ENCODE data around the gene ARRDC1. TPM values are rescaled to one million over a fixed set of nuclear protein-coding genes. Genes with fewer than 3 reads are reported as not detected.

ARRDC1 gene
- total and polyA plus RNA-seq, 4 experiments from 2014 or later, result 54.3 to 86.2 (median 70.8) TPM

- no peaks in the 10 kb centered on the region for H3K27me3 Mint-ChIP-seq
- POLR2A ChIA-PET (ENCODE audit: partially characterized antibody), result no interaction called here
- Histone ChIP-seq H3K36me3 (ENCODE audit: insufficient read depth, low read length) (peaks cover 14% of the 10 kb centered on the region), H3K9me3 (ENCODE audit: control insufficient read depth in 1 of 2, low read length in 2 of 2) (no peaks in the 10 kb centered on the region), H3K27me3 (ENCODE audit: insufficient read depth, low read length) (no peaks in the 10 kb centered on the region), H3K4me1 (ENCODE audit: insufficient read depth, low read length) (peaks cover 32% of the 10 kb centered on the region), H3K27ac (ENCODE audit: low read depth, low read length) (no peak overlapping the region), H3K4me3 (ENCODE audit: low read length in 2 of 2) (no peak overlapping the region)
- no peaks in the 10 kb centered on the region for H3K9me3 Mint-ChIP-seq
- intact Hi-C loops (cut with micrococcal nuclease), result no loop called here
- peak overlapping the region in 1 of 7 donors; percentile 56 for H3K27ac Mint-ChIP-seq
- H3K36me3 Mint-ChIP-seq, result peaks cover 0 to 13% of the 10 kb centered on the region in 2 donors
- no peak for DNase-seq
- H3K4me3 Mint-ChIP-seq, result no peak overlapping the region
- H3K4me1 Mint-ChIP-seq, result peaks cover 13 to 56% (median 24%) of the 10 kb centered on the region in 4 donors
- CTCF ChIA-PET (ENCODE audit: partially characterized antibody), result no interaction called here
Measured at GRCh38 chr9:137612741-137613142, 7.3 kb downstream of the ARRDC1 start.

- no peak for DNase-seq
- H3K4me3 Mint-ChIP-seq, result no peak overlapping the region
- peaks cover 13 to 56% (median 28%) of the 10 kb centered on the region in 4 donors for H3K4me1 Mint-ChIP-seq
Measured at GRCh38 chr9:137613259-137613658, 7.8 kb downstream of the ARRDC1 start.

GRCh38 chr9:137613738-137614523 lies 8.4 kb downstream of the ARRDC1 start:
- no peaks in the 10 kb centered on the region for H3K9me3 ChIP-seq (ENCODE audit: control insufficient read depth in 1 of 2, low read length in 2 of 2)
- no peak for DNase-seq
- H3K36me3 ChIP-seq (ENCODE audit: insufficient read depth, low read length), result peaks cover 14% of the 10 kb centered on the region
- no peaks in the 10 kb centered on the region for H3K27me3 ChIP-seq (ENCODE audit: insufficient read depth, low read length)
- peaks cover 13 to 50% (median 27%) of the 10 kb centered on the region in 4 donors for H3K4me1 Mint-ChIP-seq
- H3K9me3 Mint-ChIP-seq, result no peaks in the 10 kb centered on the region
- CTCF ChIA-PET (ENCODE audit: partially characterized antibody), result no interaction called here
- POLR2A ChIA-PET (ENCODE audit: partially characterized antibody), result no interaction called here
- H3K27ac ChIP-seq (ENCODE audit: low read depth, low read length), result no peak overlapping the region
- intact Hi-C loops (cut with micrococcal nuclease), result no loop called here
- H3K4me1 ChIP-seq (ENCODE audit: insufficient read depth, low read length), result peaks cover 36% of the 10 kb centered on the region
- peak overlapping the region in 1 of 7 donors; percentile 15 for H3K27ac Mint-ChIP-seq
- no peak overlapping the region for H3K4me3 ChIP-seq (ENCODE audit: low read length in 2 of 2)
- no peak overlapping the region for H3K4me3 Mint-ChIP-seq
- peaks cover 0 to 16% of the 10 kb centered on the region in 2 donors for H3K36me3 Mint-ChIP-seq
- H3K27me3 Mint-ChIP-seq, result no peaks in the 10 kb centered on the region

More at GRCh38 chr9:137613259-137613658, 7.8 kb downstream of the ARRDC1 start:
- peaks cover 0 to 16% of the 10 kb centered on the region in 2 donors for H3K36me3 Mint-ChIP-seq
- ChIA-PET CTCF (ENCODE audit: partially characterized antibody) (no interaction called here), POLR2A (ENCODE audit: partially characterized antibody) (no interaction called here)
- no peaks in the 10 kb centered on the region for H3K9me3 Mint-ChIP-seq
- Histone ChIP-seq H3K9me3 (ENCODE audit: control insufficient read depth in 1 of 2, low read length in 2 of 2) (no peaks in the 10 kb centered on the region), H3K27ac (ENCODE audit: low read depth, low read length) (no peak overlapping the region), H3K4me1 (ENCODE audit: insufficient read depth, low read length) (peaks cover 36% of the 10 kb centered on the region), H3K27me3 (ENCODE audit: insufficient read depth, low read length) (no peaks in the 10 kb centered on the region), H3K36me3 (ENCODE audit: insufficient read depth, low read length) (peaks cover 14% of the 10 kb centered on the region), H3K4me3 (ENCODE audit: low read length in 2 of 2) (no peak overlapping the region)
- H3K27me3 Mint-ChIP-seq, result no peaks in the 10 kb centered on the region
- H3K27ac Mint-ChIP-seq, result peak overlapping the region in 1 of 7 donors; percentile 56
- intact Hi-C loops (cut with micrococcal nuclease), result no loop called here

GRCh38 chr9:137614631-137615386 lies 9.3 kb downstream of the ARRDC1 start:
- POLR2A ChIA-PET (ENCODE audit: partially characterized antibody), result no interaction called here
- no peak overlapping the region for H3K27ac ChIP-seq (ENCODE audit: low read depth, low read length)
- H3K4me3 Mint-ChIP-seq, result no peak overlapping the region

GRCh38 chr9:137615387-137615871 lies 9.9 kb downstream of the ARRDC1 start:
- no peak for DNase-seq
- no peaks in the 10 kb centered on the region for H3K9me3 ChIP-seq (ENCODE audit: control insufficient read depth in 1 of 2, low read length in 2 of 2)
- H3K4me3 ChIP-seq (ENCODE audit: low read length in 2 of 2), result no peak overlapping the region
- H3K27me3 ChIP-seq (ENCODE audit: insufficient read depth, low read length), result no peaks in the 10 kb centered on the region
- Mint-ChIP-seq H3K9me3 (no peaks in the 10 kb centered on the region), H3K4me1 (peaks cover 19 to 53% (median 36%) of the 10 kb centered on the region in 4 donors), H3K27ac (no peak overlapping the region), H3K4me3 (no peak overlapping the region), H3K27me3 (no peaks in the 10 kb centered on the region), H3K36me3 (peaks cover 0 to 16% of the 10 kb centered on the region in 2 donors)
- H3K36me3 ChIP-seq (ENCODE audit: insufficient read depth, low read length), result peaks cover 14% of the 10 kb centered on the region
- POLR2A ChIA-PET (ENCODE audit: partially characterized antibody), result no interaction called here
- intact Hi-C loops (cut with micrococcal nuclease), result no loop called here
- no peak overlapping the region for H3K27ac ChIP-seq (ENCODE audit: low read depth, low read length)
- H3K4me1 ChIP-seq (ENCODE audit: insufficient read depth, low read length), result peaks cover 45% of the 10 kb centered on the region
- CTCF ChIA-PET (ENCODE audit: partially characterized antibody), result no interaction called here

More at GRCh38 chr9:137614631-137615386, 9.3 kb downstream of the ARRDC1 start:
- peaks cover 0 to 16% of the 10 kb centered on the region in 2 donors for H3K36me3 Mint-ChIP-seq
- no peaks in the 10 kb centered on the region for H3K27me3 Mint-ChIP-seq
- no peak overlapping the region for H3K27ac Mint-ChIP-seq
- Histone ChIP-seq H3K4me3 (ENCODE audit: low read length in 2 of 2) (no peak overlapping the region), H3K9me3 (ENCODE audit: control insufficient read depth in 1 of 2, low read length in 2 of 2) (no peaks in the 10 kb centered on the region), H3K36me3 (ENCODE audit: insufficient read depth, low read length) (peaks cover 14% of the 10 kb centered on the region), H3K27me3 (ENCODE audit: insufficient read depth, low read length) (no peaks in the 10 kb centered on the region), H3K4me1 (ENCODE audit: insufficient read depth, low read length) (peaks cover 39% of the 10 kb centered on the region)
- intact Hi-C loops (cut with micrococcal nuclease), result no loop called here
- CTCF ChIA-PET (ENCODE audit: partially characterized antibody), result no interaction called here
- peaks cover 15 to 47% (median 31%) of the 10 kb centered on the region in 4 donors for H3K4me1 Mint-ChIP-seq
- no peaks in the 10 kb centered on the region for H3K9me3 Mint-ChIP-seq
- no peak for DNase-seq

GRCh38 chr9:137618105-137619067 lies 12.9 kb downstream of the ARRDC1 start, which contains the start of gene EHMT1:
EHMT1 (plus strand) TSS chr9:137619005; CDS start chr9:137619029, 24 bp downstream.
- H3K27me3 Mint-ChIP-seq, result no peaks in the 10 kb centered on the region
- Histone ChIP-seq H3K4me3 (ENCODE audit: low read length in 2 of 2) (peak within 1 kb of the TSS; percentile 92 to 97), H3K27me3 (ENCODE audit: insufficient read depth, low read length) (no peaks in the 10 kb centered on the region), H3K4me1 (ENCODE audit: insufficient read depth, low read length) (peaks cover 44% of the 10 kb centered on the region), H3K36me3 (ENCODE audit: insufficient read depth, low read length) (peaks cover 14% of the 10 kb centered on the region), H3K27ac (ENCODE audit: low read depth, low read length) (peak within 1 kb of the TSS; percentile 88), H3K9me3 (ENCODE audit: control insufficient read depth in 1 of 2, low read length in 2 of 2) (no peaks in the 10 kb centered on the region)
- peaks cover 26 to 52% (median 38%) of the 10 kb centered on the region in 4 donors for H3K4me1 Mint-ChIP-seq
- no peaks in the 10 kb centered on the region for H3K9me3 Mint-ChIP-seq
- peak within 1 kb of the TSS; percentile 90 to 98 (median 96) for H3K27ac Mint-ChIP-seq
- CTCF ChIA-PET (ENCODE audit: partially characterized antibody), result no interaction called here
- H3K36me3 Mint-ChIP-seq, result peaks cover 0 to 19% of the 10 kb centered on the region in 2 donors
- H3K4me3 Mint-ChIP-seq, result peak within 1 kb of the TSS; percentile 88 to 94 (median 91)
- POLR2A ChIA-PET (ENCODE audit: partially characterized antibody), result interaction anchor here (0.9 to 2.6 kb wide), 13 partner anchors 8 to 67 kb away, joined by 3 to 26 read pairs (median 6); partner anchors contain the start of genes ARRDC1, DPH7, MRPL41 and PNPLA7
- intact Hi-C loops (cut with micrococcal nuclease), result loop anchor here (1.0 kb wide), 2 partner anchors 13 to 28 kb away; partner anchors contain the start of genes ARRDC1 and ZMYND19
- DNase-seq, result peak; percentile 84 to 97 (median 94)
